ENCODE results near the gene HAGHL. TPM values are rescaled to one million over a fixed set of nuclear protein-coding genes. Genes with fewer than 3 reads are reported as not detected.

The HAGHL gene
- polyA plus RNA-seq, 2 of the 4 experiments (the other 2 are of a cell fraction) = 4.4 to 22.0 TPM

DNA sequence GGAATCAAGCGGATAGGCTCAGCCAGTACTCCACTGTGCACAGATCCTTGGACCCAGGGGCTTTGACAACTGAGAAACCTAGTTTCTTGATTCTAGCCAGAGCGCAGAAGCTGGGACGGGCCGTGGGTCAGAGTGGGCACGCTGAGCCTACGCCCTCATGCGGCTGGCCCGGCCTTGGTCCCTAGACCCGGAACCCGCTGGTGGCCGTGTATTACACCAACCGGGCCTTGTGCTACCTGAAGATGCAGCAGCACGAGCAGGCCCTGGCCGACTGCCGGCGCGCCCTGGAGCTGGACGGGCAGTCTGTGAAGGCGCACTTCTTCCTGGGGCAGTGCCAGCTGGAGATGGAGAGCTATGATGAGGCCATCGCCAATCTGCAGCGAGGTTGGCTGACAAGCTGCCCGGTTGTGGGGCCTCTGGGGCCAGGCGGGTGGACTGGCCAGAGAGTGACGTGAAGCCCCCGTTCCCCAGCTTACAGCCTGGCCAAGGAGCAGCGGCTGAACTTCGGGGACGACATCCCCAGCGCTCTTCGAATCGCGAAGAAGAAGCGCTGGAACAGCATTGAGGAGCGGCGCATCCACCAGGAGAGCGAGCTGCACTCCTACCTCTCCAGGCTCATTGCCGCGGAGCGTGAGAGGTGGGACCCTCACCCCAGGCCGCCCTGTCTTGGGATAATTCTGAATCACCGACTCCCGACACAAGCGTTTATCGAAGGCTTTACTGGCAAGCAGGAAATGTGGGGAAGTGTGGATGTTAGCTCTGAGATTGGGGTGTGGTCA lies 45.8 kb upstream of the HAGHL start:
- H3K4me1 ChIP-seq = peaks cover 38% of the 10 kb centered on the region
- POLR2A ChIA-PET = interaction anchor here (0.6 to 2.0 kb wide), 5 partner anchors 9 to 94 kb away, joined by 3 to 12 read pairs (median 5); partner anchors contain the start of genes ANTKMT and WDR24
- no peak for FAIRE-seq

DNA sequence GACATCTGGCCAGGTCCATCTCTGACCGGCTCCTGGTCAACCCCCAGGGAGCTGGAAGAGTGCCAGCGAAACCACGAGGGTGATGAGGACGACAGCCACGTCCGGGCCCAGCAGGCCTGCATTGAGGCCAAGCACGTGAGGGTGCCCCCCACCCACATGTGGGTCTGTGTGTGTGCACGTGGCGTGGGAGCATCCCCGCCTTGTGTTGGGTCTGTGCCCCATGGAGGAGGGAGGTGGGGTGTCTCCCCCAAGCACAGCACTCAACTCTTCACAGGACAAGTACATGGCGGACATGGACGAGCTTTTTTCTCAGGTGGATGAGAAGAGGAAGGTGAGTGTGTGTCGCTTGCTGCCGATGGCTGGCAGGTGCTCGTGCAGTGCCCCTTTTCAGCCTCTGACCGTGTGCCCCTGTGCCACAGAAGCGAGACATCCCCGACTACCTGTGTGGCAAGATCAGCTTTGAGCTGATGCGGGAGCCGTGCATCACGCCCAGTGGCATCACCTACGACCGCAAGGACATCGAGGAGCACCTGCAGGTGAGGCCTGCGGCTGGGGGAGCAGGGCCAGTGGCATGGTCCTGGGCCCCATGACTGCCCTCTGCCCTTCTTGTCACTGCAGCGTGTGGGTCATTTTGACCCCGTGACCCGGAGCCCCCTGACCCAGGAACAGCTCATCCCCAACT lies 45.0 kb upstream of the HAGHL start:
- no peaks in the 10 kb centered on the region for H3K9me3 ChIP-seq
- H3K27ac ChIP-seq = peak overlapping the region in 1 of 2 experiments; percentile 97; a peak in 1 of 6 replicates
- peak overlapping the region; percentile 93 for H3K4me2 ChIP-seq
- WGBS (ENCODE audit: missing lambda C conversion rate) = 90% methylated on average over 24 of the region's 28 CpGs
- no peak for FAIRE-seq
- no peak for ATAC-seq
- POLR2A ChIA-PET = interaction anchor here (0.6 to 2.0 kb wide), 3 partner anchors 8 to 95 kb away, joined by 5 to 12 read pairs (median 6); partner anchors contain the start of genes ANTKMT and WDR24
- peak overlapping the region; percentile 74; the same call in 2 of the 3 replicates for H3K4me3 ChIP-seq
- DNase-seq (ENCODE audit: low read depth in 1 of 2, low spot score in 1 of 2) = no peak
- CTCF ChIA-PET = interaction anchor here (1.0 to 2.9 kb wide), 8 partner anchors 14 to 111 kb away, joined by 3 to 15 read pairs (median 5); partner anchors contain the start of gene RHOT2
- TF ChIP-seq, protein P1, sequence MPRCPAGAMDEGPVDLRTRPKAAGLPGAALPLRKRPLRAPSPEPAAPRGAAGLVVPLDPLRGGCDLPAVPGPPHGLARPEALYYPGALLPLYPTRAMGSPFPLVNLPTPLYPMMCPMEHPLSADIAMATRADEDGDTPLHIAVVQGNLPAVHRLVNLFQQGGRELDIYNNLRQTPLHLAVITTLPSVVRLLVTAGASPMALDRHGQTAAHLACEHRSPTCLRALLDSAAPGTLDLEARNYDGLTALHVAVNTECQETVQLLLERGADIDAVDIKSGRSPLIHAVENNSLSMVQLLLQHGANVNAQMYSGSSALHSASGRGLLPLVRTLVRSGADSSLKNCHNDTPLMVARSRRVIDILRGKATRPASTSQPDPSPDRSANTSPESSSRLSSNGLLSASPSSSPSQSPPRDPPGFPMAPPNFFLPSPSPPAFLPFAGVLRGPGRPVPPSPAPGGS (IDR thresholded peaks at IDR 0.05) = peak; percentile 51; the same call in 2 of the 3 replicates
- TF ChIP-seq, protein P2, sequence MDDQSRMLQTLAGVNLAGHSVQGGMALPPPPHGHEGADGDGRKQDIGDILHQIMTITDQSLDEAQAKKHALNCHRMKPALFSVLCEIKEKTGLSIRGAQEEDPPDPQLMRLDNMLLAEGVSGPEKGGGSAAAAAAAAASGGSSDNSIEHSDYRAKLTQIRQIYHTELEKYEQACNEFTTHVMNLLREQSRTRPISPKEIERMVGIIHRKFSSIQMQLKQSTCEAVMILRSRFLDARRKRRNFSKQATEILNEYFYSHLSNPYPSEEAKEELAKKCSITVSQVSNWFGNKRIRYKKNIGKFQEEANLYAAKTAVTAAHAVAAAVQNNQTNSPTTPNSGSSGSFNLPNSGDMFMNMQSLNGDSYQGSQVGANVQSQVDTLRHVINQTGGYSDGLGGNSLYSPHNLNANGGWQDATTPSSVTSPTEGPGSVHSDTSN (IDR thresholded peaks at IDR 0.05) = peak; percentile 37; the same call in 1 of the 2 replicates
- no peak for TF ChIP-seq SREBF2 (IDR thresholded peaks at IDR 0.05)
- TF ChIP-seq, protein P3, sequence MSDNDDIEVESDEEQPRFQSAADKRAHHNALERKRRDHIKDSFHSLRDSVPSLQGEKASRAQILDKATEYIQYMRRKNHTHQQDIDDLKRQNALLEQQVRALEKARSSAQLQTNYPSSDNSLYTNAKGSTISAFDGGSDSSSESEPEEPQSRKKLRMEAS (IDR thresholded peaks at IDR 0.05) = peak; percentile 37; the same call in 1 of the 2 replicates
- no peak for TF ChIP-seq HOXA7 (CRISPR knock-in tag; IDR thresholded peaks at IDR 0.05)
- no peak for TF ChIP-seq CEBPB (IDR thresholded peaks at IDR 0.05)
- TF ChIP-seq POLR2A (IDR thresholded peaks at IDR 0.05; ENCODE audit: low read length) = peak; percentile 41
- H3K4me1 ChIP-seq = peaks cover 38% of the 10 kb centered on the region

More for the DNA sequence above, 45.8 kb upstream of the HAGHL start:
- peak overlapping the region; percentile 93 for H3K4me2 ChIP-seq
- H3K9me3 ChIP-seq = no peaks in the 10 kb centered on the region
- no peak for TF ChIP-seq KDM1A (IDR thresholded peaks at IDR 0.05; ENCODE audit: low read depth)
- TF ChIP-seq SMC3 (IDR thresholded peaks at IDR 0.05) = no peak
- TF ChIP-seq JUN (IDR thresholded peaks at IDR 0.05) = peak in 1 of 2 experiments; percentile 44; a peak in 4 of 5 replicates
- 0 out of 2 replicates have a peak, but pooled peaks have one; percentile 0 for TF ChIP-seq PHF8 (IDR thresholded peaks at IDR 0.05; ENCODE audit: borderline replicate concordance, low read depth)
- TF ChIP-seq, protein P3 (IDR thresholded peaks at IDR 0.05) = peak; percentile 49; the same call in 1 of the 2 replicates
- TF ChIP-seq, protein P2 (IDR thresholded peaks at IDR 0.05) = 0 out of 2 replicates have a peak, but pooled peaks have one; percentile 19
- peak overlapping the region; percentile 84 to 97 for H3K27ac ChIP-seq
- peak in 1 of 2 experiments; percentile 2; a peak in 3 of 6 replicates for ATAC-seq
- H3K4me3 ChIP-seq = peak overlapping the region; percentile 74
- CTCF ChIA-PET = interaction anchor here (0.7 to 2.9 kb wide), 11 partner anchors 14 to 111 kb away, joined by 3 to 15 read pairs (median 4); partner anchors contain the start of gene RHOT2
- 44% methylated on average over 30 of the region's 44 CpGs for WGBS (ENCODE audit: missing lambda C conversion rate)
- DNase-seq (ENCODE audit: low read depth in 1 of 2, low spot score in 1 of 2) = peak in 1 of 2 experiments; percentile 69

DNA sequence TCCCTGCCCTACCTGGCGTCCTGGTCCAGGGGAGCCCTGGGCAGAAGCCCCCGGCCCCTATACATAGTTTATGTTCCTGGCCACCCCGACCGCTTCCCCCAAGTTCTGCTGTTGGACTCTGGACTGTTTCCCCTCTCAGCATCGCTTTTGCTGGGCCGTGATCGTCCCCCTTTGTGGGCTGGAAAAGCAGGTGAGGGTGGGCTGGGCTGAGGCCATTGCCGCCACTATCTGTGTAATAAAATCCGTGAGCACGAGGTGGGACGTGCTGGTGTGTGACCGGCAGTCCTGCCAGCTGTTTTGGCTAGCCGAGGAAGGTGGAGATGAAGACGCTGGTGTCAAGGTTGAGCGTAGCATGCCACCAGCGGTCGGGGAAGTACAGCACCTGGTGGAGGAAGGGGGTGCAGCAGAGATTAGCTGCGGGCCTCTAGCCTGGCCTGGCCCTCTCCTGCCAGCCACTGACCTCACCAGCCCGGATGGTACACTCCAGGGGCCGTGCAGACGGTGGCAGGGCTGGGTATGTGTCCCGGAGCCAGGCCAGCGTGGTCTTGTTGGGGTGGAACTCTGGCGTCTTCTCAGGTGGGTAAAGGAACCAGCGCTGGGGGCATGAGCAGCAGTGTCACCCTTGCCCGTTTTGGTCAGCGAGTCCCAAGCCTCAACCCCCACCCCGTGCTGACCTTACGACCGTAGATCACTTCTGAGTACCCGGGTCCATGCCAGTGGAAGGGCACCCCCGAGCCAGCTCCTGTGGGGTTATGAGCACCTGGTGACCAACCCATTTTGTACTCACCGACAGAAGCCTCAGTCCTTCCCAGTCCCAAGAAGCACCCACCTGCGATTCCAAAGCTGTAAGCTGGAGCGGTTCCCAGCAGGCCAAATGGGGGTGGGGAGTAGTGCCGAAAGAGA lies 44.2 kb upstream of the HAGHL start:
- Histone ChIP-seq H3K4me2 (peak overlapping the region; percentile 93), H3K4me1 (peaks cover 38% of the 10 kb centered on the region), H3K9me3 (no peaks in the 10 kb centered on the region), H3K27ac (peak overlapping the region in 1 of 2 experiments; percentile 91; a peak in 4 of 6 replicates), H3K4me3 (peak overlapping the region; percentile 76)
- DNase-seq (ENCODE audit: low read depth in 1 of 2, low spot score in 1 of 2) = no peak
- TF ChIP-seq POLR2AphosphoS2 (conservative IDR thresholded peaks at IDR 0.05; ENCODE audit: low read length) = peak; percentile 36; the same call in 1 of the 2 replicates
- TF ChIP-seq, protein P2 (IDR thresholded peaks at IDR 0.05) = peak; percentile 20
- TF ChIP-seq, protein P4, sequence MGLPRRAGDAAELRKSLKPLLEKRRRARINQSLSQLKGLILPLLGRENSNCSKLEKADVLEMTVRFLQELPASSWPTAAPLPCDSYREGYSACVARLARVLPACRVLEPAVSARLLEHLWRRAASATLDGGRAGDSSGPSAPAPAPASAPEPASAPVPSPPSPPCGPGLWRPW (IDR thresholded peaks at IDR 0.05) = no peak
- no peak for ATAC-seq
- no peak for FAIRE-seq
- CTCF ChIA-PET = interaction anchor here (0.7 to 2.9 kb wide), 5 partner anchors 15 to 112 kb away, joined by 3 to 15 read pairs (median 3); partner anchors contain the start of gene RHOT2
- 88% methylated on average over 36 of the region's 36 CpGs for WGBS (ENCODE audit: missing lambda C conversion rate)
- POLR2A ChIA-PET = no interaction called here
